Measurements from ENCODE around the gene TSC2.

DNA sequence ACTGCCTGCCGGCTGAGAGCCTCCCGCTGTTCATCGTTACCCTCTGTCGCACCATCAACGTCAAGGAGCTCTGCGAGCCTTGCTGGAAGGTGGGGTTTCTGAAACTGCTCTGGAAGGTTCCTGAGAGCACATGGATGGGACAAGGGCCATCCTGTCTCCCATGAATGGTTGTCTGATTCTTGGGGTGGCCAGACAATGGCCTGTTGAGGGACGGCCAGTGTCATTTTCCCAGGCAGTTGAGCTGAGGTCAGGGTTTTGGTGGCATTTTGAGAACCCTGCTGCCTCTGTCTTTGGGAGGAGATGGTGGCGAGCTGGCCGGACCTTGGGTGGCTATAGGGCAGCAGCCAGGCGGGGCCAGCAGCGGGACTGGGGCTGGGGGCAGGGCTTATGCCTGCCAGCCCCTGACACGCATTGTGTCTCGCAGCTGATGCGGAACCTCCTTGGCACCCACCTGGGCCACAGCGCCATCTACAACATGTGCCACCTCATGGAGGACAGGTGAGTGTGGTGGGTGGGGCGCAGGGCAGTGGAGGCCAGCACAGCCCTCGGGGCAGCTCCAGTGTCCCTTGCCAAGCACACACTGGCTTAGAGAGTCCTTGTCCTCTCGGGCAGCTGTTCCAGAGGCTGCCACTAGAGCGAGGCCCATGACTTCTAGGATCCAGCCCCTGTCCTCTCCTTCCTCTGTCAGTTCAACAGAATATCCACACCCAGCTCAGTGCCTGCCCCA is 9.1 kb downstream of the TSC2 start:
- TF ChIP-seq, protein P1, sequence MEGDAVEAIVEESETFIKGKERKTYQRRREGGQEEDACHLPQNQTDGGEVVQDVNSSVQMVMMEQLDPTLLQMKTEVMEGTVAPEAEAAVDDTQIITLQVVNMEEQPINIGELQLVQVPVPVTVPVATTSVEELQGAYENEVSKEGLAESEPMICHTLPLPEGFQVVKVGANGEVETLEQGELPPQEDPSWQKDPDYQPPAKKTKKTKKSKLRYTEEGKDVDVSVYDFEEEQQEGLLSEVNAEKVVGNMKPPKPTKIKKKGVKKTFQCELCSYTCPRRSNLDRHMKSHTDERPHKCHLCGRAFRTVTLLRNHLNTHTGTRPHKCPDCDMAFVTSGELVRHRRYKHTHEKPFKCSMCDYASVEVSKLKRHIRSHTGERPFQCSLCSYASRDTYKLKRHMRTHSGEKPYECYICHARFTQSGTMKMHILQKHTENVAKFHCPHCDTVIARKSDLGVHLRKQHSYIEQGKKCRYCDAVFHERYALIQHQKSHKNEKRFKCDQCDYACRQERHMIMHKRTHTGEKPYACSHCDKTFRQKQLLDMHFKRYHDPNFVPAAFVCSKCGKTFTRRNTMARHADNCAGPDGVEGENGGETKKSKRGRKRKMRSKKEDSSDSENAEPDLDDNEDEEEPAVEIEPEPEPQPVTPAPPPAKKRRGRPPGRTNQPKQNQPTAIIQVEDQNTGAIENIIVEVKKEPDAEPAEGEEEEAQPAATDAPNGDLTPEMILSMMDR (conservative IDR thresholded peaks at IDR 0.05): peak; percentile 30; the same call in 1 of the 2 replicates
- TF ChIP-seq EZH2 (IDR thresholded peaks at IDR 0.05; ENCODE audit: low read depth): no peak
